K562 (cell line): ENCODE data around the gene SCAMP2. TPM values are rescaled to one million over a fixed set of nuclear protein-coding genes. Genes with fewer than 3 reads are reported as not detected.
A peak's percentile ranks its signal among the peaks of the same experiment; 100 is the strongest.

Experiments
- GABPB1 ChIP-seq: sonication (generic); formaldehyde crosslinking; IDR thresholded peaks from 2 replicates; pipeline ENCODE4 v1.8.0; 2022; ENCODE audit warnings: mild to moderate bottlenecking, missing genetic modification reagents
- LARP7 ChIP-seq: fragments of 450-650 bp; IDR thresholded peaks from 2 replicates; pipeline ENCODE4 v1.6.1; 2016
- MBD1 ChIP-seq: fragments of 250-450 bp; sonication (Bioruptor Pico); IDR thresholded peaks from 2 replicates; pipeline ENCODE4 v1.8.0; 2022; ENCODE audit warnings: inconsistent platforms
- MTA2 ChIP-seq: fragments of 450-650 bp; IDR thresholded peaks from 2 replicates; pipeline ENCODE4 v1.6.1; 2016; ENCODE audit warnings: low read depth
- MTA3 ChIP-seq: fragments of 450-650 bp; formaldehyde crosslinking; IDR thresholded peaks from 2 replicates; pipeline ENCODE4 v1.6.1; 2017; ENCODE audit warnings: mild to moderate bottlenecking, borderline replicate concordance
- NR4A1 ChIP-seq, 2 experiments: fragments of 250-450 bp in 1 of 2; fragments of 450-650 bp in 1 of 2; sonication (Bioruptor Pico) in 1 of 2; IDR thresholded peaks; 2 replicates each; pipeline versions ENCODE4 v1.4.0 to v1.6.1; 2016 to 2020; ENCODE audit warnings: mild to moderate bottlenecking in 2 of 2, missing compliant biosample characterization in 1 of 2, missing genetic modification characterization in 1 of 2, moderate library complexity in 1 of 2
- POLR2B ChIP-seq: fragments of 450-650 bp; IDR thresholded peaks from 2 replicates; pipeline ENCODE4 v1.6.1; 2018; ENCODE audit warnings: low read depth; ENCODE audit not compliant: partially characterized antibody
- RNF2 ChIP-seq: sonication (generic); IDR thresholded peaks from 2 replicates; pipeline ENCODE4 v1.6.1; 2016
- SMARCB1 ChIP-seq: IDR thresholded peaks from 2 replicates; pipeline ENCODE4 v1.6.1; 2011; ENCODE audit warnings: improper control_type of control experiment, low read depth; ENCODE audit not compliant: insufficient read length
- TOE1 ChIP-seq, 2 experiments: fragments of 450-650 bp in 1 of 2; sonication (generic) in 1 of 2; formaldehyde crosslinking in 1 of 2; IDR thresholded peaks; 2 replicates each; pipeline versions ENCODE4 v1.7.1 to v1.8.0; 2016 to 2022; ENCODE audit warnings: borderline replicate concordance in 2 of 2, mild to moderate bottlenecking in 2 of 2, antibody characterized with exemption in 1 of 2, inconsistent platforms in 1 of 2, low read depth in 1 of 2, missing genetic modification reagents in 1 of 2, moderate library complexity in 1 of 2
- XRCC5 ChIP-seq: fragments of 200-400 bp; formaldehyde crosslinking; IDR thresholded peaks from 2 replicates; pipeline ENCODE4 v1.6.1; 2017; ENCODE audit warnings: low read depth, mild to moderate bottlenecking, low read length
- ZBTB8A ChIP-seq: fragments of 450-650 bp; IDR thresholded peaks from 2 replicates; pipeline ENCODE4 v1.6.1; 2018; ENCODE audit warnings: mild to moderate bottlenecking, moderate library complexity; ENCODE audit not compliant: partially characterized antibody
- ZNF274 ChIP-seq: IDR thresholded peaks from 2 replicates; pipeline ENCODE4 v1.6.1; 2011; ENCODE audit warnings: low read depth, mild to moderate bottlenecking, low read length, moderate library complexity, borderline replicate concordance
- ZNF699 ChIP-seq: fragments of 250-450 bp; sonication (Bioruptor Pico); IDR thresholded peaks from 2 replicates; pipeline ENCODE4 v1.8.0; 2021; ENCODE audit warnings: mild to moderate bottlenecking, moderate library complexity; ENCODE audit not compliant: insufficient replicate concordance
- polyA plus RNA-seq, 8 experiments: library from polyadenylated mRNA; depleted of rRNA in 4 of 8; stranded (reverse) in 5 of 8; unstranded in 3 of 8; fragments of >200 nt; fragmentation: Nextera tagmentation in 2 of 8; fragmentation: Illumina TruSeq in 1 of 8; extraction: Ambion mirVana in 2 of 8; extraction: Trizol in 1 of 8; gene quantifications; 2 replicates each; pipeline versions ENCODE4 v1.2.1 to v1.2.3, GENCODE V29; 2011 to 2014; ENCODE audit warnings: inconsistent platforms in 1 of 8, missing spikeins in 1 of 8
- total RNA-seq, 7 experiments: library from RNA; depleted of rRNA in 6 of 7; stranded (reverse); fragments of >200 nt in 6 of 7; fragmentation: Illumina TruSeq in 2 of 7; extraction: Trizol in 2 of 7; gene quantifications; 2 replicates each; pipeline versions ENCODE4 v1.2.1 to v1.2.3, GENCODE V29; 2011 to 2021; ENCODE audit warnings: low replicate concordance in 1 of 7
- TF ChIP-seq, protein P1 (sequence below): fragments of 200-800 bp; sonication (Bioruptor generic); IDR thresholded peaks from 2 replicates; pipeline ENCODE4 v1.6.1; 2017; ENCODE audit warnings: missing genetic modification characterization, missing compliant biosample characterization

SCAMP2 gene
- total and polyA plus RNA-seq, 9 of the 15 experiments (the other 6 are each of a cell fraction or from before 2014, with no cell fraction given), result 5.9 to 61.1 (median 20.1) TPM

- TF ChIP-seq TOE1 (IDR thresholded peaks at IDR 0.05; ENCODE audit: borderline replicate concordance) (peak; percentile 82; the same call in 1 of the 2 replicates), TOE1 (CRISPR knock-in tag; IDR thresholded peaks at IDR 0.05; ENCODE audit: borderline replicate concordance, low read depth) (peak; percentile 85; the same call in 1 of the 2 replicates), XRCC5 (peak; percentile 70; the same call in 1 of the 2 replicates), RNF2 (peak; percentile 83), NR4A1 (CRISPR knock-in tag; IDR thresholded peaks at IDR 0.05) (no peak), NR4A1 (tag; IDR thresholded peaks at IDR 0.05) (0 out of 2 replicates have a peak, but pooled peaks have one; percentile 23), MBD1 (no peak), LARP7 (no peak), ZNF699 (CRISPR knock-in tag) (no peak), ZBTB8A (no peak), MTA3 (0 out of 2 replicates have a peak, but pooled peaks have one; percentile 64), ZNF274 (no peak), SMARCB1 (no peak), GABPB1 (peak; percentile 86), POLR2B (peak; percentile 64), MTA2 (no peak)
- TF ChIP-seq, protein P1, sequence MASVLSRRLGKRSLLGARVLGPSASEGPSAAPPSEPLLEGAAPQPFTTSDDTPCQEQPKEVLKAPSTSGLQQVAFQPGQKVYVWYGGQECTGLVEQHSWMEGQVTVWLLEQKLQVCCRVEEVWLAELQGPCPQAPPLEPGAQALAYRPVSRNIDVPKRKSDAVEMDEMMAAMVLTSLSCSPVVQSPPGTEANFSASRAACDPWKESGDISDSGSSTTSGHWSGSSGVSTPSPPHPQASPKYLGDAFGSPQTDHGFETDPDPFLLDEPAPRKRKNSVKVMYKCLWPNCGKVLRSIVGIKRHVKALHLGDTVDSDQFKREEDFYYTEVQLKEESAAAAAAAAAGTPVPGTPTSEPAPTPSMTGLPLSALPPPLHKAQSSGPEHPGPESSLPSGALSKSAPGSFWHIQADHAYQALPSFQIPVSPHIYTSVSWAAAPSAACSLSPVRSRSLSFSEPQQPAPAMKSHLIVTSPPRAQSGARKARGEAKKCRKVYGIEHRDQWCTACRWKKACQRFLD (CRISPR knock-in tag), result peak; percentile 89
These were observed 30.4 kb downstream of the SCAMP2 start, which contains the start of gene ULK3 (continued) for GRCh38 chr15:74842581-74843444.
